ENCODE results near the gene C1QC.

The C1QC gene

DNA sequence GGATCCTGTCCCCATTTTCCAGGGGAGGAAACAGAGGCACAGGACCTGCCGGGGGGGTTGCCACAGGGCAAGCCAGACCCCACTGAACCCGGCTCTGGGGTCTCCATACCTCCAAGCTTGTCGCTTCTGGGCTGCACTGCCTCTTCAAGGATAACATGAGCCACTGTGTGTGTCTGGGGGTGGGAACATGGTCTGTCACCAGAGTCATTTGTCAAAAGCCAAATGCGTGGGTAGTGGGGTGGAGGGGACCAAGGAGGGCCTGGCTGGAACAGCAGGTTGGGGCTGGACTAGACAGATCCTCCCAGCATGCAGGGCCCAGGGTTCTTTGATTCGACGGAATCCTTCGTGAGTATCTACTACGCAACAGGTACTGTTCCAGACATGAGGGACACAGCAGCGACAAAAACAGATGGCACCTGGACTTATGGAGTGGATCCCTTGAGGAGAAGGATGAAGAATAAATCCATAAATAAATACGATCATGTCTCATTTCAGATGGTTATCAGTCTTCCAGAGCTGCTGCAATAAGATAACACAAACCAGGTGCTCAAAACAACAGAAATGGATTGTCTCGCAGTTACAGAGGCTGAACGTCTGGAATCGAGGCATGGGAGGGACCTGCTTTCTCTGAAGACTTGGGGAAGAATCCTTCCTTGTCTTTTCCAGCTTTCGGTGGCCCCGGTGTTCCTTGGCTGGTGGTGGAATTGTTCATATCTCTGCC, 38.3 kb downstream of the C1QC start:
- ATAC-seq, result no peak

DNA sequence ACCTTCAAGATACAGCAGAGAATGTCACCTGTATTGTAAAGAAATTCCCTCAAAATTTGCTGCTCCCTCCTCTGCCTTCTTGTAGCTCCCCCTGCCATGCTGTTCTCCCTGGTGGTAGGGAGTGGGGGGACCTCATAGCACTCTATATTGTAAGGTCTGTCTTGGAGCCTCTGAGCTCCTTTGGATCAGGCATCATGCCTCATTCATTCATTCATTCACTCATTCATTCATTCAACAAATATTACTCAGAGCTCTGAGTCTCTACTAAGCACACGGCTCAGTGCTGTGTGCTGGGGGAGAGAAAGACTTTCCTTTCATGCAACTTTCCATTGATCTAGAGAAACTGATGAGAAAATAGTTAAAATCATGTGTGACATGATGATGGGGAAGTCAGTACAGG, 40.1 kb downstream of the C1QC start:
- ATAC-seq, result no peak

DNA sequence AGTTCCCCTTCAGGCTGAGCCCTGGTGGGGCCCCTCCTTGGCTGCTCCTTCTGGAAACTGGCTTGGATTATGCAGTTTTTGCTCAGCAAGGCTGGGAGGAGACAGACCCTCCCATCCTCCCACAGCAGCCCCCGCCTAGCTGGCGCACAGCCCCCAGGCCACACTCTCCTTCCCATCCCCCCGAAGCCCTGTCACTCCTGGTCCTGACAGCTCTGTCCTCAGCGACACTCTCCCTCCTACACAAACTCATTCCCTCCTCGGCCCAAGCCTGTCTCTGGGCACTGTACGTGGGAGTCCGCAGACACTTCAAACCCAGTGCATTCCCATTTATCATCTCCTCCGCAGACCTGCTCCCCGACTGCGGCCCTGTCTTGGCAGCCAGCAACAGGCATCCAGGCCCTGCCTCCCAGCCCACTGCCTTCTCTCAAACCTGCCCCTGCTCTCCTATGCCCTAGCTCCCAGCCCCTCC, 42.2 kb downstream of the C1QC start:
- no peak for ATAC-seq

DNA sequence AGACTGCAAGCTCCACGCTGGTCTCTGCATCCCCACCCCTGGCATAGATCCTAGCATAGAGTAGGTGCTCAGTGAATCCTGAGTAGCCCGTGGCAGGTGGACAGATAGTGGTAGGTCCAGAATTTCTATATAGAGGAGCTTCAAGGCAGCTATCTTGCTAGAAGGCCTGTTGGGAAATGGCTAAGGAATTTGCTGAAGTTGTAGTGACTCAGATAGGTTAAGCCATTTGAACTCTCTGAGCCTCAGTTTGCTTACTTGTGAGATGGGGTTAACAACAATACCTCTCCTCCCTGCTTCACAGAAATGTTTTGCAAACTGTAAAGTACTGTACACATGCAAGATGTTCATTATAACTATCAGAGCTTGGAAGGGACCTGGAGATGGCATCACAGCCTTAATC, 43.8 kb downstream of the C1QC start:
- ATAC-seq, result no peak

GRCh38 chr1:22688466-22688865, 45.0 kb downstream of the C1QC start:
- ATAC-seq, result no peak

GRCh38 chr1:22689505-22689904, 46.1 kb downstream of the C1QC start:
- ATAC-seq, result no peak

- ATAC-seq, result no peak
These were observed 47.8 kb downstream of the C1QC start for GRCh38 chr1:22691031-22691753.

DNA sequence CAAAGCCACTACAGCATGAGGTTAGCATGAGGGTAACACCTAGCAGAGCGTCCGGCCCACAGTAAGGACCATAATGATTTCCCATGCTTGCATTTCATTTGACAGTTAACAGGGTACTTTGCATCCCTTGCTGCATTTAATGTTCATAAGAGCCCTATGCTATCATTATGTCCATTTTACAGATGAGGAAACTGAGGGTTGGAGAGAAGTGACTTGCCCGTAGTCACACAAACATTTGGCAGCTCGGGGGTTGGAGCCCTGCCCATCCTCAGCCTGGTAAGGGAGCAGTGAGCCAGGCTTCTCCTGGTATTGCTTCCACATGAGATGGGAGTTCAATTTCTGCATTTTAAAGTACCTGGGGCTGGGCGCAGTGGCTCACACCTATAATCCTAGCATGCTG, 50.7 kb downstream of the C1QC start:
- no peak for ATAC-seq

- ATAC-seq, result no peak
These were observed 53.2 kb downstream of the C1QC start for GRCh38 chr1:22696610-22697009.
